Activated T-helper 17 cell treated with anti-CD3 and anti-CD28 coated beads, Interleukin-2, amount 50 U/mL, for 72 hours (primary cell): ENCODE data around the gene RHBDD2. TPM values are rescaled to one million over a fixed set of nuclear protein-coding genes. Genes with fewer than 3 reads are reported as not detected.

ENCODE experiments used
- ATAC-seq: fragments of 150-1000 bp; cut with Tn5 transposase; replicated peaks from 2 replicates; pipeline ENCODE4 v1.10.0; 2021; ENCODE audit warnings: mild to moderate bottlenecking, moderate library complexity
- H3K27ac Mint-ChIP-seq: one replicate; pipeline ENCODE4 v1.8.0; 2022; ENCODE audit warnings: mixed read lengths
- H3K27me3 Mint-ChIP-seq: one replicate; pipeline ENCODE4 v1.8.0; 2022; ENCODE audit warnings: mixed read lengths
- H3K36me3 Mint-ChIP-seq: one replicate; pipeline ENCODE4 v1.8.0; 2022; ENCODE audit warnings: low read depth, mild to moderate bottlenecking, mixed read lengths
- H3K4me1 Mint-ChIP-seq: one replicate; pipeline ENCODE4 v1.8.0; 2022; ENCODE audit warnings: mixed read lengths
- H3K4me3 Mint-ChIP-seq: one replicate; pipeline ENCODE4 v1.8.0; 2022; ENCODE audit warnings: mild to moderate bottlenecking, mixed read lengths
- H3K9me3 Mint-ChIP-seq: one replicate; pipeline ENCODE4 v1.8.0; 2022; ENCODE audit warnings: mixed read lengths
- total RNA-seq, 2 donors: library from RNA; stranded (reverse); gene quantifications; one replicate each; pipeline ENCODE4 v1.2.3, GENCODE V29; 2022

The RHBDD2 gene
- total RNA-seq, 2 donors from 2014 or later = 16.5 to 19.3 TPM

DNA sequence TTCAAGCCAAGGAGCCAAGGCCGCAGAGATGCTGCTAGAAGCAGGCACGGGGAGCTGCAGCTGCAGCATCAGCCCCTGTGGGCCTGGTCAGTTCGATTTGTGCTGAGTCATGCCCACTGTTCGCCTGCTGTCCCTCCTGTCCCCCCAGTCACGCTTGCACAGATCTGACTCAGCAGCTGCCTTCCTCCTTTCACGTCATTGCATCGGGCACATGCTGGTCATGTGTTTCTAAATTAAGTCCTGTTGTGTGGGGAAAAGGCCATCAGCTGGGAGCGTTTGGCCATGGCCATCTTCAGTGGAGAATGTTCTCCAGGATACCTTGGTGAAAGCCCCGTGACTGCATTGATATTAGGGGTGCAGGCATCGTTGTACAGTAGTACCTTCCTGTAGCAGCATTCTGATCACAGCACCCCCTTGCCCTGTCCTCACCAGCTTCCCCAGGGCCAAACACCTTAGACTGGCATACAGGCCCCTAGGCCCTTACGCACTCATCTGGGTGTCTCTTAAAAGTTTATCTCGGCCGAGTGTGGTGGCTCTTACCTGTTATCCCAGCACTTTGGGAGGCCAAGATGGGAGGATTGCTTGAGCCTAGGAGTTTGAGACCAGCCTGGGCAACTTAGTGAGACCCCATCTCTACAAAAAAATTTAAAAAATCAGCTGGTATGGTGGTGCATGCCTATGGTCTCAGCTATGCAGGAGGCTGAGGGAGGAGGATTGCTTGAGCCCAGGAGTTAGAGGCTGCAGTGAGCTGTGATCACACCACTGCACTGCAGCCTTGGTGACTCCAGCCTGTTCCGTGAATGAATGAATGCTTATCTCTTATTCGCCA, 59.3 kb downstream of the RHBDD2 start:
- Mint-ChIP-seq H3K4me3 (no peak overlapping the region), H3K36me3 (no peaks in the 10 kb centered on the region), H3K27ac (no peak overlapping the region), H3K27me3 (no peaks in the 10 kb centered on the region), H3K9me3 (no peaks in the 10 kb centered on the region), H3K4me1 (no peaks in the 10 kb centered on the region)
- ATAC-seq = no peak

Other genes with a start within 250 kb of the RHBDD2 start
- 10 to 100 TPM in 1 of 2 donors, 1 to 10 TPM in 1; 9.8 to 13.0 TPM for gene HIP1, start 140.1 kb upstream of the RHBDD2 start, total RNA-seq
- not detected for gene CCL26, start 106.8 kb upstream of the RHBDD2 start, total RNA-seq
- not detected for gene CCL24, start 65.2 kb upstream of the RHBDD2 start, total RNA-seq
- gene POR, start 36.1 kb downstream of the RHBDD2 start, total RNA-seq = 10 to 100 TPM; 24.4 to 53.7 TPM
- 10 to 100 TPM; 30.5 to 51.7 TPM for gene TMEM120A, start 115.6 kb downstream of the RHBDD2 start, total RNA-seq
- 10 to 100 TPM; 31.0 to 31.1 TPM for gene STYXL1, start 169.0 kb downstream of the RHBDD2 start, total RNA-seq
- gene MDH2, start 169.1 kb downstream of the RHBDD2 start, total RNA-seq = 100 to 1,000 TPM; 155 to 231 TPM